Epidermal melanocyte (primary cell): ENCODE measurements around the gene UGT1A1.

Experiments
- DNase-seq: peaks from one replicate; pipeline ENCODE4 v3.0.0; 2011; ENCODE audit warnings: low spot score; ENCODE audit not compliant: insufficient read length

The UGT1A1 gene

GRCh38 chr2:233795735-233796171 is 35.7 kb downstream of the UGT1A1 start:
- no peak for DNase-seq

- no peak for DNase-seq
These were observed 36.2 kb downstream of the UGT1A1 start for GRCh38 chr2:233796254-233796653.

GRCh38 chr2:233798335-233799086 is 38.4 kb downstream of the UGT1A1 start:
- no peak for DNase-seq

GRCh38 chr2:233799087-233799665 is 39.1 kb downstream of the UGT1A1 start:
- no peak for DNase-seq

- DNase-seq, result no peak
These were observed 39.6 kb downstream of the UGT1A1 start for GRCh38 chr2:233799716-233800115.

- no peak for DNase-seq
These were observed 40.1 kb downstream of the UGT1A1 start for GRCh38 chr2:233800208-233800607.

GRCh38 chr2:233801357-233802131 is 41.5 kb downstream of the UGT1A1 start:
- no peak for DNase-seq

- DNase-seq, result no peak
These were observed 42.2 kb downstream of the UGT1A1 start for GRCh38 chr2:233802132-233802815.

- DNase-seq, result no peak
These were observed 43.3 kb downstream of the UGT1A1 start for GRCh38 chr2:233803292-233803911.

GRCh38 chr2:233803994-233804393 is 43.9 kb downstream of the UGT1A1 start:
- DNase-seq, result no peak

GRCh38 chr2:233807215-233807865 is 47.3 kb downstream of the UGT1A1 start:
- DNase-seq, result no peak

GRCh38 chr2:233807966-233808935 is 48.2 kb downstream of the UGT1A1 start:
- no peak for DNase-seq

GRCh38 chr2:233810385-233810784 is 50.3 kb downstream of the UGT1A1 start:
- DNase-seq, result no peak

- no peak for DNase-seq
These were observed 51.0 kb downstream of the UGT1A1 start for GRCh38 chr2:233811087-233811486.

- DNase-seq, result no peak
These were observed 51.7 kb downstream of the UGT1A1 start for GRCh38 chr2:233811732-233812131.

GRCh38 chr2:233813236-233814055 is 53.4 kb downstream of the UGT1A1 start:
- no peak for DNase-seq

GRCh38 chr2:233814056-233814835 is 54.2 kb downstream of the UGT1A1 start:
- no peak for DNase-seq

GRCh38 chr2:233815861-233816260 is 55.8 kb downstream of the UGT1A1 start:
- DNase-seq, result no peak
